Ovary (tissue), 9 donors: ENCODE measurements around the gene SVIL. TPM values are rescaled to one million over a fixed set of nuclear protein-coding genes. Genes with fewer than 3 reads are reported as not detected.

Experiments
- DNase-seq, 5 donors: peaks; one replicate each; pipeline ENCODE4 v3.0.0-alpha.2; 2019 to 2020
- H3K27ac ChIP-seq, 2 donors: fragments of 200-600 bp; one replicate each; pipeline versions ENCODE4 v1.5.1 to v1.8.0; 2019 to 2022
- H3K27me3 ChIP-seq: fragments of 200-600 bp; one replicate; pipeline ENCODE4 v1.8.0; 2022
- H3K36me3 ChIP-seq: fragments of 200-600 bp; sonication (generic); one replicate; pipeline ENCODE4 v1.5.1; 2019
- H3K4me1 ChIP-seq: one replicate; pipeline ENCODE4 v1.8.1; 2013; ENCODE audit warnings: mild to moderate bottlenecking, moderate library complexity; ENCODE audit not compliant: insufficient read depth
- H3K4me3 ChIP-seq: fragments of 200-600 bp; sonication (generic); one replicate; pipeline ENCODE4 v1.5.1; 2017
- H3K9me3 ChIP-seq, 2 donors: fragments of 200-600 bp in 1 of 2; sonication (generic) in 1 of 2; one replicate each; pipeline versions ENCODE4 v1.5.1 to v1.8.1; 2013 to 2019; ENCODE audit warnings: mild to moderate bottlenecking in 1 of 2, moderate library complexity in 1 of 2
- CTCF ChIP-seq, 3 donors: fragments of 450-650 bp in 2 of 3; fragments of 200-600 bp in 1 of 3; IDR thresholded peaks; one replicate each; pipeline versions ENCODE4 v1.5.1 to v1.8.0; 2016 to 2022; ENCODE audit warnings: antibody characterized with exemption in 3 of 3, mild to moderate bottlenecking in 1 of 3
- EP300 ChIP-seq: sonication (generic); formaldehyde crosslinking; IDR thresholded peaks from one replicate; pipeline ENCODE4 v1.6.1; 2017; ENCODE audit warnings: antibody characterized with exemption
- POLR2A ChIP-seq: fragments of 450-650 bp; IDR thresholded peaks from one replicate; pipeline ENCODE4 v1.6.1; 2017; ENCODE audit warnings: antibody characterized with exemption, mild to moderate bottlenecking, moderate library complexity
- WGBS, 3 donors: extraction: QIAGEN DNeasy Blood & Tissue Kit in 1 of 3; methylation state at CpG; one replicate each; pipeline versions ENCODE4 v1.1.5 to v1.1.7; 2013 to 2017; 5-methylcytosine and 5-hydroxymethylcytosine counted together
- intact Hi-C, 4 donors: fragments of 100-400 bp; cut with DNase I; formaldehyde crosslinking; loops; one replicate each; pipeline versions ENCODE4 v1.11.0 to v1.15.1; 2022 to 2023
- polyA plus RNA-seq, 2 donors: library from polyadenylated mRNA; stranded (reverse); fragments of 200-250 nt in 1 of 2; fragments of 350-450 nt in 1 of 2; fragmentation: Illumina TruSeq in 1 of 2; extraction: RNeasy Lipid Tissue Mini Kit (QIAGEN cat#74804) in 1 of 2; gene quantifications; one replicate each; pipeline ENCODE4 v1.2.3, GENCODE V29; 2013 to 2014
- total RNA-seq, 7 donors: library from RNA; depleted of rRNA in 2 of 7; stranded (reverse); fragments of >200 nt in 2 of 7; fragmentation: NEBNext Ultra II Directional in 3 of 7; extraction: Animal tissue kit (Norgen Biotek cat#: 25700) in 3 of 7; gene quantifications; one replicate each; pipeline versions ENCODE4 v1.1.0 to v1.2.4, GENCODE V29; 2016 to 2023
- donor health status: DM: no; HTN: no; CAD: no; lungs with moderate emphysema.
- donor health status: DM: no; HTN: no; CAD: no.
- donor health status: Bipolar disorder and iron deficiency.
- donor health status: DM: yes; HTN: yes; CAD: no.
- donor health status: DM: no; HTN: no; CAD: no.
- donor health status: DM: yes; HTN: yes; CAD: no.

Gene SVIL
- total and polyA plus RNA-seq, 9 donors, result 49.9 to 225 (median 139) TPM

GRCh38 chr10:29652192-29652591 lies 17.4 kb upstream of the SVIL start:
- 95 to 98% (median 96%) methylated on average over 2 of the region's 2 CpGs for WGBS, 3 donors
- intact Hi-C loops, result no loop called here
- Histone ChIP-seq H3K4me1 (peaks cover 18% of the 10 kb centered on the region), H3K36me3 (no peaks in the 10 kb centered on the region), H3K27me3 (no peaks in the 10 kb centered on the region), H3K27ac (no peak overlapping the region), H3K4me3 (no peak overlapping the region), H3K9me3 (no peaks in the 10 kb centered on the region)
- TF ChIP-seq POLR2A, result no peak
- TF ChIP-seq CTCF (IDR thresholded peaks at IDR 0.05), result no peak
- no peak for TF ChIP-seq EP300
- DNase-seq, result no peak

GRCh38 chr10:29651767-29652166 lies 17.0 kb upstream of the SVIL start:
- WGBS, 3 donors, result 86 to 96% (median 96%) methylated on average over 3 of the region's 3 CpGs
- H3K4me3 ChIP-seq, result no peak overlapping the region
- H3K4me1 ChIP-seq, result peaks cover 16% of the 10 kb centered on the region
- TF ChIP-seq EP300, result no peak
- no peak for TF ChIP-seq CTCF (IDR thresholded peaks at IDR 0.05)
- no peaks in the 10 kb centered on the region for H3K9me3 ChIP-seq
- intact Hi-C loops, result no loop called here
- no peak for DNase-seq
- H3K36me3 ChIP-seq, result no peaks in the 10 kb centered on the region
- H3K27ac ChIP-seq, result no peak overlapping the region
- no peaks in the 10 kb centered on the region for H3K27me3 ChIP-seq

DNA sequence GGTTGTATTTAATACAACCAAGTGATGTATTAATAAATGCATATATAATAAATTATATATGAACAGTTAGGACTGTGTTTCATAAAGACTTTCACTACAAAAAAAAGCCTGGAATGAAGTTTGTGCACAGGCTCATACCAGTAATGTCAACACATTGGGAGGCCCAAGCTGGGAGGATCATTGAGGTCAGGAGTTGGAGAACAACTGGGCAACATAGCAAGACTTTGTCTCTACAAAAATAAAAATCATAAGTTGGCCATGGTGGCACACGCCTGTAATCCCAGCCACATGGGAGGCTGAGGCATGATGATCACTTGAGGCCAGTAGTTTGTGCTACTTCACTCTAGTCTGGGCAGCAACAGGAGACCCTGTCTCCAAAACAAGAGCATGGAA lies 15.8 kb upstream of the SVIL start:
- H3K4me3 ChIP-seq, result no peak overlapping the region

DNA sequence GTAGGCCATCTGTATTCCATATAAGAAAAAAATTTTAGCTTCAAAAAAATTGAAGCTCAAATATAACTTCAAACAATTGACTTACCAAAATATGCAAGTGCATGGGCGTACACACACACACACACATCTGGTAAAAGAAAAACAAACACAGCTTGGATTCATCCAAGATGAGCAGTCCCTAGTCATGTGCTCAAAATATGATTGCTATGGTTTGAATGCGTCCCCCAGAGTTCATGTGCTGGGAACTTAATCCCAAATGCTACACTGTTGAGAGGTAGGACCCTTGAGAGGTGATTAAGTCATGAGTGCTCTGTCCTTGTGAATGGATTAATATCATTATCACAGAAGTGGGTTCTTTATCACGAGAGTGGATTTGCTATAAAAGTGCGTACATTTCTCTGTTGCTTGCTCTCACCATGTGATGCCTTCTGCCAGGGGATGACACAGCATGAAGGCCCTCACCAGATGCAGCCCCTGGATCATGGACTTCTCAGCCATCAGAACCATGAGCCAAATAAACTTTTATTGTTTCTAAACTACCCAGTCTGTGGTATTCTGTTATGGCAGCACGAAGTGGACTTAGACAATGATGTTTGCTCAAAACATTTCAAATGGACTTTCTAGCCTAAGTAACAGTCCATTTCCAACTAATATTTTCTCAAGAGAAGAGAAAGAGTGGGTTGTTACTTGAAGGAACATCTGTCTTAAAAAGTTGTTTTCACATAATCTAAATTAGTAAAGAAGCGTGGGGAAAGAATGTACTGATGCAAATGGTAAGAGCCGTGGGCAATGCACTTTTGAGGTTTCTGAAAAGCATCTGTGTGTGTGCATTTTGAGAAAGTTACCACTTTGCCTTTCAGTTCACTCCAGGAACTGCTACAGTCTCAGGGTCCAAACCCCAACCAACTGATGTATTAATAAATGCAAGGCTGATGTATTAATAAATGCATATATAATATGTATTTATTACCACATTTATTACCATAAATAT lies 15.1 kb upstream of the SVIL start:
- WGBS, 3 donors, result 37 to 52% (median 50%) methylated on average over 7 of the region's 7 CpGs
- no peak for DNase-seq
- Histone ChIP-seq H3K9me3 (no peaks in the 10 kb centered on the region), H3K27me3 (no peaks in the 10 kb centered on the region), H3K27ac (peak overlapping the region in 1 of 2 donors; percentile 75), H3K36me3 (no peaks in the 10 kb centered on the region), H3K4me3 (no peak overlapping the region), H3K4me1 (peaks cover 22% of the 10 kb centered on the region)
- intact Hi-C loops, result loop anchor here in 2 of 4 donors (10.0 kb wide), 1 partner anchor 85 kb away; no protein-coding TSS in a partner anchor
- no peak for TF ChIP-seq EP300
- no peak for TF ChIP-seq POLR2A
- TF ChIP-seq CTCF (IDR thresholded peaks at IDR 0.05), result no peak

More for the DNA sequence above, 15.8 kb upstream of the SVIL start:
- no peaks in the 10 kb centered on the region for H3K36me3 ChIP-seq
- intact Hi-C loops, result no loop called here
- 89 to 92% (median 91%) methylated on average over 1 of the region's 1 CpG for WGBS, 3 donors
- peak overlapping the region in 1 of 2 donors; percentile 75 for H3K27ac ChIP-seq
- H3K27me3 ChIP-seq, result no peaks in the 10 kb centered on the region
- H3K9me3 ChIP-seq, result no peaks in the 10 kb centered on the region
- DNase-seq, result no peak
- TF ChIP-seq CTCF (IDR thresholded peaks at IDR 0.05) (no peak), EP300 (no peak), POLR2A (no peak)
- H3K4me1 ChIP-seq, result peaks cover 22% of the 10 kb centered on the region
